ENCODE measurements around the gene MGAT4C. TPM values are rescaled to one million over a fixed set of nuclear protein-coding genes. Genes with fewer than 3 reads are reported as not detected.

The MGAT4C gene
- total RNA-seq, 4 donors from 2014 or later: 0.04 to 0.23 (median 0.05) TPM; not detected in 1

- TF ChIP-seq POLR2A (IDR thresholded peaks at IDR 0.05) (no peak), CTCF (IDR thresholded peaks at IDR 0.05) (no peak)
- intact Hi-C loops (cut with DNase I; ENCODE audit: low total_unique reads): no loop called here
- DNase-seq (ENCODE audit: low spot score in 2 of 2): no peak
- no peak overlapping the region for H3K4me3 ChIP-seq (ENCODE audit: low read depth, poor library complexity, severe bottlenecking)
These were observed 27.5 kb downstream of the MGAT4C start for GRCh38 chr12:86228656-86229055.

GRCh38 chr12:86226481-86226880 lies 29.7 kb downstream of the MGAT4C start:
- TF ChIP-seq CTCF (IDR thresholded peaks at IDR 0.05) (no peak), POLR2A (IDR thresholded peaks at IDR 0.05) (no peak)
- intact Hi-C loops (cut with DNase I; ENCODE audit: low total_unique reads): no loop called here
- DNase-seq (ENCODE audit: low spot score in 2 of 2): no peak
- WGBS, 2 donors: 53 to 68% methylated on average over 3 of the region's 3 CpGs
- H3K4me3 ChIP-seq (ENCODE audit: low read depth, poor library complexity, severe bottlenecking): no peak overlapping the region

GRCh38 chr12:86216591-86216990 lies 39.6 kb downstream of the MGAT4C start:
- WGBS, 2 donors: 38% methylated on average over 2 of the region's 2 CpGs
- intact Hi-C loops (cut with DNase I; ENCODE audit: low total_unique reads): no loop called here
- no peak for DNase-seq (ENCODE audit: low spot score in 2 of 2)
- TF ChIP-seq POLR2A (IDR thresholded peaks at IDR 0.05) (no peak), CTCF (IDR thresholded peaks at IDR 0.05) (no peak)
- H3K4me3 ChIP-seq (ENCODE audit: low read depth, poor library complexity, severe bottlenecking): no peak overlapping the region

GRCh38 chr12:86213012-86213411 lies 43.2 kb downstream of the MGAT4C start:
- intact Hi-C loops (cut with DNase I; ENCODE audit: low total_unique reads): no loop called here
- TF ChIP-seq POLR2A (IDR thresholded peaks at IDR 0.05) (no peak), CTCF (IDR thresholded peaks at IDR 0.05) (no peak)
- 39 to 53% methylated on average over 2 of the region's 2 CpGs for WGBS, 2 donors
- no peak overlapping the region for H3K4me3 ChIP-seq (ENCODE audit: low read depth, poor library complexity, severe bottlenecking)
- no peak for DNase-seq (ENCODE audit: low spot score in 2 of 2)

GRCh38 chr12:86198696-86199444 lies 57.3 kb downstream of the MGAT4C start:
- 64 to 74% methylated on average over 4 of the region's 4 CpGs for WGBS, 2 donors
- no peak overlapping the region for H3K4me3 ChIP-seq (ENCODE audit: low read depth, poor library complexity, severe bottlenecking)
- DNase-seq (ENCODE audit: low spot score in 2 of 2): no peak
- intact Hi-C loops (cut with DNase I; ENCODE audit: low total_unique reads): no loop called here
- TF ChIP-seq POLR2A (IDR thresholded peaks at IDR 0.05) (no peak), CTCF (IDR thresholded peaks at IDR 0.05) (no peak)

- H3K4me3 ChIP-seq (ENCODE audit: low read depth, poor library complexity, severe bottlenecking): no peak overlapping the region
- intact Hi-C loops (cut with DNase I; ENCODE audit: low total_unique reads): no loop called here
- no peak for DNase-seq (ENCODE audit: low spot score in 2 of 2)
- no peak for TF ChIP-seq CTCF (IDR thresholded peaks at IDR 0.05)
- no peak for TF ChIP-seq POLR2A (IDR thresholded peaks at IDR 0.05)
- WGBS, 2 donors: 67 to 70% methylated on average over 1 of the region's 1 CpG
These were observed 59.7 kb downstream of the MGAT4C start for GRCh38 chr12:86196465-86196864.

All from lower leg skin (tissue), 4 donors.